NCI-H2029 treated with DMSO at 0.1 percent for 48 hours (cell line): ENCODE data around the gene RBM20.
"Not testable (repeated sequence)": the region's sequence is repeated elsewhere in the genome, so short reads cannot be mapped to it uniquely, and the experiment has no call there.

Experiments
- DNase-seq: peaks from one replicate; lab custom pipeline; 2025; lab: John Stamatoyannopoulos, UW

The RBM20 gene

GRCh38 chr10:110649347-110650264 lies 5.5 kb downstream of the RBM20 start:
- no peak for DNase-seq

- DNase-seq, result no peak
Measured at GRCh38 chr10:110650265-110650668, 6.1 kb downstream of the RBM20 start.

GRCh38 chr10:110651044-110651958 lies 7.2 kb downstream of the RBM20 start:
- DNase-seq, result no peak

- DNase-seq, result no peak
Measured at GRCh38 chr10:110652475-110653118, 8.5 kb downstream of the RBM20 start.

- DNase-seq, result no peak
Measured at GRCh38 chr10:110655320-110655719, 11.2 kb downstream of the RBM20 start.

GRCh38 chr10:110656612-110657011 lies 12.5 kb downstream of the RBM20 start:
- no peak for DNase-seq

- DNase-seq, result no peak
Measured at GRCh38 chr10:110657973-110658691, 14.0 kb downstream of the RBM20 start.

GRCh38 chr10:110659558-110659957 lies 15.4 kb downstream of the RBM20 start:
- DNase-seq, result no peak

- not testable (repeated sequence) for DNase-seq
Measured at GRCh38 chr10:110660289-110660688, 16.2 kb downstream of the RBM20 start.

- no peak for DNase-seq
Measured at GRCh38 chr10:110661292-110661691, 17.2 kb downstream of the RBM20 start.

- no peak for DNase-seq
Measured at GRCh38 chr10:110664483-110665420, 20.6 kb downstream of the RBM20 start.

GRCh38 chr10:110666259-110666658 lies 22.1 kb downstream of the RBM20 start:
- not testable (repeated sequence) for DNase-seq

- no peak for DNase-seq
Measured at GRCh38 chr10:110666673-110667072, 22.5 kb downstream of the RBM20 start.

- no peak for DNase-seq
Measured at GRCh38 chr10:110667620-110668343, 23.6 kb downstream of the RBM20 start.

GRCh38 chr10:110668443-110668842 lies 24.3 kb downstream of the RBM20 start:
- no peak for DNase-seq

GRCh38 chr10:110670335-110670734 lies 26.2 kb downstream of the RBM20 start:
- DNase-seq, result no peak

GRCh38 chr10:110671788-110672579 lies 27.8 kb downstream of the RBM20 start:
- no peak for DNase-seq

GRCh38 chr10:110672580-110672919 lies 28.4 kb downstream of the RBM20 start:
- DNase-seq, result no peak

- no peak for DNase-seq
Measured at GRCh38 chr10:110676016-110676415, 31.9 kb downstream of the RBM20 start.
